ENCODE measurements around the gene CHCHD6.

CHCHD6 gene

DNA sequence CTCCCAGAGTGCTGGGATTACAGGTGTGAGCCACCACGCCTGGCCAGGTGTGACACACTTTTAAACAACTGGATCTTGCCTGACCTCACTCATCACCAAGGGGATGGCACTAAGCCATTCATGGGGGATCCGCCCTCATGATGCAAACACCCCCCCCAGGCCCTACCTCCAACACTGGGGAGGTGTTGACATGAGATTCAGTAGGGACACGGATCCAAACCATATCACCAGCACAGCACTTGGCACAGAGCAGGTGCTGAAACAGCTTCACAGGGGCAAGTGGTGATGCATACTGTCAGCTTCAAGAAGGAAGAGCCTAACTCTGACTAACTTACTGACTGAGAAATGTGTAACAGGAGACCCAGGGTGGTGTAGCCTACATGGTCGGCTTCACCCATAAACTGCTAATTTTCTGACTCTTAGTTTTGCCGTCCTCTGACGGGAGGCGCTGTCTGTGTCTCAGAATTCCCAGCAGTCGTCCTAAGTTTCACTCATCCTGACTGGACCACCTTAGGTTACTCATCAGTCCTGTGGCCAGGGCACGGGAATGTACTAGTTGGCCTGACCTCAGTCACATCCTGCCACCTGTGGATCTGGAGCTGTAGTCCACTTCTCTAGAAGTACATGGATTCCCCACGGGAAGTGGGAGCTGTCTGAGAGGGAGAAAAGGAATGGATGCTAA is 197.0 kb downstream of the CHCHD6 start:
- no peak for DNase-seq

DNA sequence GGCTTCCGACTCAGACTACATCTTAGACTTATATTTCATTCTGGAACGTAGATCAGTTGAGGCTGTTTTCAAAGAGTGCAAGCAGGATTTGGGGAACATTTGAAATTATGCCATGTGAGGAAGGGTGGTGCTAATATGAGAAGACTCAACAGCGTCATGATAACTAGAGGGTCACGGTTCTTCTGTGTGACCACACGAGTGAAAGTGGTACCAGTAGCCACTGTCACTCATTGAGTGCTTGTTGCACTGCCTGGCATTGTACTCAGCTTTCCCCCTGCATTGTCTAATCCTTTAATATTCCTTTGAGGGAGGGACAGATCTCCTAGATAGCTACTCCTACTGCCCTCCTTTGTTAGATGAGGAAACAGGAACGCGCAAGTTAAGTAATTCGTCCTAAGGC is 197.6 kb downstream of the CHCHD6 start:
- no peak for DNase-seq

- DNase-seq = no peak
Observed at GRCh38 chr3:126903521-126903920, 199.5 kb downstream of the CHCHD6 start.

GRCh38 chr3:126907557-126907956 is 203.5 kb downstream of the CHCHD6 start:
- no peak for DNase-seq

- no peak for DNase-seq
Observed at GRCh38 chr3:126908752-126909275, 204.8 kb downstream of the CHCHD6 start.

DNA sequence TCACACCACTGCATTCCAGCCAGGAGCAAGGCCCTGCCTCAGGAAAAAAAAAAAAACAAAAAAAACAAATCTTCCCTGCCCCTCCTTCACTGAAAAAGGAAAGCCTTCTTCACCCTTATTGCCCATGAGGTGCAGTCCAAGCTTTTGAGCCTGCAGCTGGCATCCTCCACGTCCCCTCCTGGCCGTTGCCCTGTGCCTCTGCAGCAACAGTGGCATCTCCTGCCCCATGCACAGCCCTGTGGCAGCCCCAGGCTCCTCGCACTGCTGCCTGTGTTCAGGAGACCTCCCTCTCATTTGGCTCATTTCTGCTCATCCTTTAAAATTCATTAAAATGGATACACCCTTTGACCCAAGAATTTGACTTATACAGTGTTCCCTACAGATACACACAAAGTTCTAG is 206.2 kb downstream of the CHCHD6 start:
- DNase-seq = no peak

DNA sequence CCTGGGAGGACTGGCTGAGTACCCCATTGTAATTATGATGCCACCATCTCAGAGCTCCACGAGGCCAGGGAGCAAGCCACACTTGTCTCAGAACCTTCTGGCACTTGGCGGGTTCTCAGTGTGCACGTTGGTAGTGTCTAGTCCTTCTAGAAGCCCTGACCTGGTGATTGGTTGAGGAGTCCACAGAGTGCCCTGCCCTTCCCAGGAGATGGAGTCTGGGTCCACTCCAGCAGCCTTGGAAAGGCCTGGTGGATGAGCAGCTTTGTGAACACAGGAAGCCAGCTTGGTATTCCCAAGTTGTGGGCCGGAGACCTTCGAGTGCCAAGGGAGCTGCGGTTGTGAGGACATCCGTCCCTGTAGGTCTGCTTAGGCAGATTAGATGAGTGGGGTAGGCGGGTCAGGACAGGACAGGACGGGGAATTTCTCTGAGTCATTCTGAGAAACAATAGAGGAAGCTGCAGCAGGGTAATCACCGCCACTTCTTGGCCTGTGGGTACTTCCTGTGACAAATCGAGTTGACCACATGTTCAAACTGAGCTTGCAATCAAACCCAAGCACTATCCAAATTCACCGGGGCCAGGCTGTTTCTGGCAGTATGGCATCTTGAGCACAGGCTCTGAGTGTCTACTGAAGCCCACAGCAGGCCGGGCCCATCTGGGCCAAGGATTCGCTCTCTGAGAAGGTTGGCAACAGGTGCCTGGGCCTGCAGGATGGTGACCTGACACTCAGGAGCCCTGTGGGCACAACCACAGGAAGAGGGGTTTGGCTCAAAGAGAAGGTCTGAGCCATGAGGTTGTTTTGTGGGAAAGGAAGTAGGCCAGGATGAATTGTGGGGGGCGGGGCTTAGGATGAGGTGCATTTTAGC is 207.4 kb downstream of the CHCHD6 start:
- DNase-seq = no peak

DNA sequence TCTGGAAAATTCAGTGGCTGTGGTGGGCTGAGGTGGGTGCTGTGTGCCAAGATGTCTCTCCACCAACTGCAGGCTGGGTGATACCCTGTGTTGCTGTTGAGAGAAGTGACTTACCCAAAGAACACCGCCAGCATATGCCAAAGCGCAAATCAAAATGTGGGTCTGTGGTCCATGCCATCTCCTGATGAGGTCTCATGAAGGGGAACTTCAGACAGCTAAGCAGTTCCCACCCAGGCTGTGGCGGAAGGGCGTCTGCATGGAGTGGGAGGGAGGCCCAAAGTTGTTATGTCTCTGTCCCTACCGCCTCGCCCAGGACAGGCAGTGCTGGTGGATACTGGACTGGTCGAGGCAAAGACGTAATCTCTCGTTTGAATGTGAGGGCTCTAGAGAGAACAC is 208.0 kb downstream of the CHCHD6 start:
- DNase-seq = no peak

DNA sequence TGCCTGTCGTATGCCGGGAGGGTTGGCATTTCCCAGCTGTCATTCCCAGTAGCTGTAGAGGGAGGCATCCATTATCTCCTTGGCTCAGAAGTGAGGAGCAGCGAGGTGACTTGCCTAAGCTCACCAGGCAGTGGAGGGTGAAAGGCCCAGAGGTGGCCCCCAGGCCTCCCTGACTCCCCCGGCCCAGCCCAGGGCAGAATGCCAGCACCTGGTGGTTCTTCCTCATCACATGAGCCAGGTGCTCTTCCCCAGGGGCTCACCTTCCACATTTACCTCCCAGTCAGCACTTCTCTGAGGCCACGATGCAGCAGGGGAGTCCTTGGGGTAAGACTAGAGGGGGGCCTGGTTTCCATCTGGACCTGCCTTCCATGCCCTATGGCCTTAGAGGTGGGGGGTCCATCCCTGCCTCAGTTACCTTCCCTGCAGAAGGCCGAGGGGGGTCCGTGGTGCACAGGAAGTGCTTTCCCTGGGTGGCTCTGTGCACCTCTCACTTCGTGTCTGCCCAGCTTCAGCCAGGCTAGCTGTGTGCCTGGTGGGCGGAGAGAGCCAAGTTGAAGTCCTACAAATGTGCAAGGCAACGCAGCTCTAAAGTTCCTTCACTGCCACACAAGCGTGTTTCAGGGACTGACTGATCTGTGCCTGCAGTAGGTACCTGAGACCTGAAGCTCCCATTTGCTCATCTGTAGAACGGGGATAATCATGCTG is 208.6 kb downstream of the CHCHD6 start:
- DNase-seq = no peak

- DNase-seq = no peak
Observed at GRCh38 chr3:126913524-126913923, 209.5 kb downstream of the CHCHD6 start.

- no peak for DNase-seq
Observed at GRCh38 chr3:126914226-126914625, 210.2 kb downstream of the CHCHD6 start.

DNA sequence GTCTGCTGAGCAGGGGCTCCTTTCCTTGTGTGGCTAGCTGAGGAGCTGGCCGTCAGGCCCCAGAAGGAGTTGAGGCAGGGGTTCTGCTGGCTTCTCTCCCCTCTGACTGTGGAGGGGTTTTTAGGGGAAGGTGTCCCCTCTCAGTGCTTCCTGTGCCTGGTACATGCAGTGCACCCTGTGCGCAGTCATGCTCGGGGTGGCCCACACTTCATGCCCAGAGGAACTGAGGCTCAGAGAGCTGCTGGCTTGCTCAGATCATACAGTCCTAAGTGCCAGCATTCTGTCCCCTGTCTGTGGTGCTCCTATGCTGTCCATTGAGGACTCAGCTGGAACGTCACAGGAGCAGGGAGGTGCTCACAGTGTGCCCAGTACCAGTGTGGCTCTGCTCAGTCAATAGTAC is 211.0 kb downstream of the CHCHD6 start:
- no peak for DNase-seq

DNA sequence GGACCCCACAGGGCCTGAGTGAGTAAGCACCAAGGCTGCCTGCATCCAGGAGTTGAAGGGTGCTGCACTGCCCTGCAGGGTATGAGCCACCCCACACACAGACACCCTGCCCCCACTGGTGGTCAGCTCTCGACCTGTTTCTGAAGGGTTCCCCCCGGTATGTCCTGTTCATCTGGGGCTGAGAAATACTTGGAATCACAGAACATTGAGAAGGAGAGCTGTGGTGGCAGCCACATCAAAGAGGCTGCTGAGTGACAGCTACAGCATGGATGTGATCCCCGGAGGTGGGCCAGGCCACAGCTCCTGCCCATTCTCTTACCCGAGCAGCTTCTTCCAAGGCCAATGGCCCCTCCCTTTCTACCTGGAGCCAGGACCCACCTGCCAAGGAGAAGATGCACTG is 212.5 kb downstream of the CHCHD6 start:
- no peak for DNase-seq

DNA sequence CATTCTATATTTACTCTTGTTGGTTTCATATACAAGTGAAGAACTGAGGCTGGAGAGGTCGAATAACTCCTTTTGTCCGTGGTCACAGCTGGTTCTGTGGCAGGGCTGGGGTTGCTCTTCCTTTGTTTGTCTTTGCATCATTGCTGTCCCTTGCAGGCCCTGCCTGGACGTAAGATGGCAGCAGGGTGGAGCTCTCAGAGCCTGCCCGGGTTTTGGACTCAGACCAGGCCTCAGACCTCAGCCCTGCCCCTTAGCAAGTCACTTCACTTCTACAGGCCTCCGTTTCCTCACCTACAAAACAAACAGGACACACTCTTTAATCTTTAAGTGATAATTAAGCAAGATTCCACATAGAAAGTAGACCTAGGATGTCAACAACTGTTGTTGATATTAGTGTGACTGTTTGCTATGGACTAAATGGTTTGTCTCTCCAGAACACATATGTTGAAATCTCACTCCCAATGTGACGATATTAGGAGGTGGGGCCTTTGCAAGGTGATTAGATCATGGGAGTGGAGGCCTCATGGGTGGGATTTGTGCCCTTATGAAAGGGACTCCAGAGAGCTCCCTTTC is 213.3 kb downstream of the CHCHD6 start:
- DNase-seq = no peak

DNA sequence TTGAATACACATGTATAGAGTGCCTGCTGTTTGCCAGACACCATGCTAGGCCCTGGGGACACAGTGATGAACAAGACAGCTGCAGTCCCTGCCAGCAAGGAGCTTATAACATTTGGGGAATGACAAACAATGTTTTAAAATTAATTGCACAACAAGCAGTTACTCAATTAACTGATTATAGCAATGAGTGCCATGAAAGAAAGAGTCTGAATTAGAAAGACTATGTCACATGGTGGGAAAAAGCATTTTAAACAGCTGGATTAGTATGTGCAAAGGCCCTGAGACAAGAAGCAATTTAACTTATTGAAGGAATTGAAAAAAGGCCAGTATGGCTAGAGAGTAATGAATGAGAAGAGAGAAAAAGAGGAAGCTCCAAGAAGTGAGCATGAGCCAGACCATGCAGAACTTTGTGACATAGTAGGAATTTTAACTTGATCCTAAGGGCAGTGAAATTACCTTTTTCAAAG is 214.3 kb downstream of the CHCHD6 start:
- DNase-seq = no peak

- DNase-seq = no peak
Observed at GRCh38 chr3:126921085-126921824, 217.2 kb downstream of the CHCHD6 start.

- DNase-seq = no peak
Observed at GRCh38 chr3:126922466-126922865, 218.4 kb downstream of the CHCHD6 start.

DNA sequence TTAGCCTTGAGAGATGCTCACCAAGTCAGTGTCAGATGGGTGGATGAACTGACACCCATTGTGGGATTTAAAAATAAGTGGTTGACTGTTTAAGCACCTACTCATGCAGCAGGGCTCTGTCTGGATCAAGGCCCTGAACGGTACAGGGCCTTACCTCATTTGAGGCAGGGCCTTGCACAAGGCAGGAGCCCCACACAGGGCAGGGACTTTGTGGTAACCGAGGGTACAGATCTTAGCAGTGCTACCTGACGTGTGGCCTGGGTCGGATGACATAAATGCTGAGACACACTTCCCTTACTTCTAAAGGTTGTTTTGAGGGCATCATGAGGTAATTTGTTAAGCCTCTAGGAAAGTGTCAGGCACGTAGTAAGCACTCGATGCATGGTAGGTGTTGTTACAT is 219.4 kb downstream of the CHCHD6 start:
- DNase-seq = no peak

DNA sequence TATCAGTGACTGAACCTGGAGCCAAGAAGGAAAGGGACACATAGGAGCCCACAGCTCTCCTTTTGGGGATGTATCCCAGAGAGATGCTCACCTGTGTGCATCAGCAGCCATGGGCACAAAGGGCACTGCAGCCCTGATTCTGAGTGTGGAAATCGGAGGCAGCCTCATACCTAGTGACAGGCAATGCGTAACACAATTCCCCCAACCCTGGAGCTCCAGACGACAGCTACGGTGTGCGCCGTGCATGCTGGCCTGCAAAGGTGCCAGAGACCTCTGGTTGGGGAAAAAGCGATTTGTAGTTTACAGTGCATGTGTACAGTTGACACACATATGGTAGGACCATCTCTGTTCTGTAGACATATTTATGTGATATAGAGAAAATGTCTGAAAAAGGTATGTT is 219.9 kb downstream of the CHCHD6 start:
- DNase-seq = no peak

- DNase-seq = no peak
Observed at GRCh38 chr3:126924458-126924857, 220.4 kb downstream of the CHCHD6 start.

DNA sequence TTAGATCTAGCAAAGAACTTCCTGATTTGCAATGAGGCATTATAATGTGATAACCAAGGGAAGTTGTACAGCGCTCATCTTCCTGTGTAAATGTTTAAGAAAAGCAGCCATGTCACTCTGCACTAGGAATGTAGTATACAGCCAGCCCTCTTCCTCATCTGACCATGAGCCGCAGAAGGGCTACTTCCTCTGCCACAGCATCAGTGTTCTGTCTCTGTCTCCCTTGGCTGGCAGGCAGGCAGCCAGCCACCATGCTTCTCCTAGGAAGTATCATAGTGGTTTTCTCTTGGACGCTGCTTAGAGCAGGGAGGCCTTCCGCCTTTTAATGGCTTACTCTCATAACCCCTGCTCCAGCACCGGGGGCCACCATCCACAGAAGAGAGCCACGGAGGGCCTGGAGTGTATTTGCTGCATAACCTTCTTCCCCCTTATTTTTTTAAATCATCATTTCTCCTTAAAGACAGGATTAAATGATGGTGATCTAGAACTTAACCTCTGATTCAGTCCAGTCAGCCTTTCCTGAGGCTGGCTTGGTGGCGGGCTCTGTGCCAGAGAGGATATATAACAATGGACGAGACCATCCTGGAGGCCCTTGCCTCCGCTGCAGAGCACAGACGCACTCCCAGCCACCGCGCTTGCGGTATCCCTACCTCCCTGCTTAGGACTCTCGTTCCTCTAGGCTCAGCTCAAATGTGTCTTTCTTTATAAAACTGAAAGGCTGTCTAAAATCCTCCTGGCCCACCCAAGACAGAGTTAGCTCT is 221.6 kb downstream of the CHCHD6 start:
- DNase-seq = no peak
